Measurements from ENCODE around the gene PLEKHA7.

DNA sequence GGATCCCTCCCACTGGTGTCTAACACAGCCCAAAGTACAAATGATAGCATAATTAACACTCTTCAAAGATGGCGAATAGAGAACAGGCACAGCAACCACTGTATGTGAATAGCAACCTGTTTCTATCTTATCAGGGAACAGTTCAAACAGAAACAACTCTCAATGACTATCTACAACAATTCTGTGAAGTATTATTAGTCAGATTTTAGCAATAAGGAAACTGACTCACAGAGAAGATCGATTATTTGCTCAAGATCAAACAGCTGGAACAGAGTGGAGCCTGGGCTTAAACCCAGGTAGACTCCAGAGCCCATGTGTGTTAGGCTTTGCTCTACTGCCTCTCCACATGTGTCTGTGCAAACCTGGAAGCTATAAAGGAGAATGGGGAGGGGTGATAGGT, 187.1 kb downstream of the PLEKHA7 start:
- no peak for TF ChIP-seq NRF1 (IDR thresholded peaks at IDR 0.05; ENCODE audit: low read depth, low read length)
- TF ChIP-seq CHD2 (IDR thresholded peaks at IDR 0.05; ENCODE audit: low read length) = no peak
- no peak for TF ChIP-seq POLR2A (IDR thresholded peaks at IDR 0.05; ENCODE audit: control extremely low read depth in 1 of 2, low read depth in 2 of 2, low read length in 2 of 2)
- TF ChIP-seq RXRA (IDR thresholded peaks at IDR 0.05; ENCODE audit: insufficient read depth, low read depth, low read length) = no peak
- TF ChIP-seq, protein P1, sequence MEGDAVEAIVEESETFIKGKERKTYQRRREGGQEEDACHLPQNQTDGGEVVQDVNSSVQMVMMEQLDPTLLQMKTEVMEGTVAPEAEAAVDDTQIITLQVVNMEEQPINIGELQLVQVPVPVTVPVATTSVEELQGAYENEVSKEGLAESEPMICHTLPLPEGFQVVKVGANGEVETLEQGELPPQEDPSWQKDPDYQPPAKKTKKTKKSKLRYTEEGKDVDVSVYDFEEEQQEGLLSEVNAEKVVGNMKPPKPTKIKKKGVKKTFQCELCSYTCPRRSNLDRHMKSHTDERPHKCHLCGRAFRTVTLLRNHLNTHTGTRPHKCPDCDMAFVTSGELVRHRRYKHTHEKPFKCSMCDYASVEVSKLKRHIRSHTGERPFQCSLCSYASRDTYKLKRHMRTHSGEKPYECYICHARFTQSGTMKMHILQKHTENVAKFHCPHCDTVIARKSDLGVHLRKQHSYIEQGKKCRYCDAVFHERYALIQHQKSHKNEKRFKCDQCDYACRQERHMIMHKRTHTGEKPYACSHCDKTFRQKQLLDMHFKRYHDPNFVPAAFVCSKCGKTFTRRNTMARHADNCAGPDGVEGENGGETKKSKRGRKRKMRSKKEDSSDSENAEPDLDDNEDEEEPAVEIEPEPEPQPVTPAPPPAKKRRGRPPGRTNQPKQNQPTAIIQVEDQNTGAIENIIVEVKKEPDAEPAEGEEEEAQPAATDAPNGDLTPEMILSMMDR (IDR thresholded peaks at IDR 0.05; ENCODE audit: control extremely low read depth in 1 of 3, insufficient read depth in 1 of 3, low read depth in 1 of 3, low read length in 3 of 3) = no peak
- TF ChIP-seq EP300 (IDR thresholded peaks at IDR 0.05; ENCODE audit: borderline replicate concordance in 1 of 2, low read depth in 2 of 2, low read length in 2 of 2) = no peak
- no peak for TF ChIP-seq MAFK (IDR thresholded peaks at IDR 0.05; ENCODE audit: low read depth, low read length)
- no peak for TF ChIP-seq JUND (IDR thresholded peaks at IDR 0.05; ENCODE audit: low read length)
- TF ChIP-seq POLR2AphosphoS5 (IDR thresholded peaks at IDR 0.05; ENCODE audit: low read depth, low read length) = no peak
- TF ChIP-seq CEBPB (IDR thresholded peaks at IDR 0.05; ENCODE audit: low read depth, low read length) = no peak
- no peak for TF ChIP-seq YY1 (IDR thresholded peaks at IDR 0.05; ENCODE audit: low read depth, low read length)
